Hematopoietic multipotent progenitor cell treated with erythropoietin and hydrocortisone succinate and interleukin-3 and kit ligand, for 17 days (in vitro differentiated cells): ENCODE data around the gene CCDC192.

Experiments
- DNase-seq: peaks from one replicate; pipeline ENCODE4 v3.0.0-alpha.2; 2015; ENCODE audit warnings: low spot score

The CCDC192 gene

DNA sequence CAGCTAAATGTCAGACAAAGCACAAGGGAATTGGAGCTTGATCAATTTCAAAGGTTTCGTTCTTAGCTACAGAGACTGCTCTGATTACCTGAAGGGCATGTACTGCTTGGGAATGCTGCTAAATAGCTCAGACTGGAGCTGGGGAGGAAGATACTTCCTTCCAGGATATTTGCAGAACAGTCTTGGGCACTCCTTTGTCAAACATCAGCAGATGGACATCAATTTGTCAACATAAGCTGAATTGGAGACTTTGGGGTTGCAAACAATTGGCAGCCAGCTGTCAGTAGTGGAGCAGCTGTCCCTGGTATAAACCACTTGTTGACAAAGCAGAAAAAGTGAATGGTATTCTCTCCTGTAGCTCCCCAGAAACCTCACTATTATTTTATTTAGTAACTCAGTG, 182.0 kb downstream of the CCDC192 start:
- DNase-seq = no peak

DNA sequence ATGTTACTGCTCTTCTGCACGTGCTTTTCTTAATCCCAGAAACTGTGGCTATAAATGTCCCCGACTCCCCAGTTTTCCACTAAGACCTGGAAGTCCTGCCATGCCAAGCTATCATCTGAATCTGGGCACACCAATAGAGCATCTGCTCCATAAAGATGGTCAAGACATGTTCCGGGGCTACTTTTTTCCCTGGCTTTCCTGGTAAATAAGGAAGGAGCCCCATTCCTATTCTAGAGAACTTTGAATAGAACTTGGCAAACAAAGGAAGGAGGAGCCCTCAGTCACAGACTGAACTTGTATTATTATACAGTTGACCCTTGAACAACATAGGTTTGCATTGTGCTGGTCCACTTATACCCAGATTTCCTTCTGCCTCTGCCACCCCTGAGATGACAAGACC, 182.9 kb downstream of the CCDC192 start:
- no peak for DNase-seq

DNA sequence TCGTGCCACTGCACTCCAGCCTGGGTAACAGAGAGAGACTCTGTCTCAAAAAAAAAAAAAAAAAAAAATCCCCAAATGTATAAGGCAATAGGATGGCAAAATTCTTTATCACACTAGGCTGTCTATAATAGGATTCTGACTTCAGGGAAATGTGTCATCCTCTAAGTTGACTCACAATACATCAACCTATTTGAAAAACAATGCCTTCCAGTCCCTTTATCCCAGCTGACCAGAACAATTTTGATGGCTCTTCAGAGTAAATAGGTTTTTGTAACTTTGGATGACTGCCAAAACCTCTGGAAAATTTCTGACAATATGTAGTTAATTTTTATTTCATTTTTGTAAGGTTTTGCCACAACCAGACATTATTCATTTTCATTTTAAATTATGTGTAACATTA, 184.1 kb downstream of the CCDC192 start:
- no peak for DNase-seq

- no peak for DNase-seq
Observed at GRCh38 chr5:127891942-127892341, 188.8 kb downstream of the CCDC192 start.

GRCh38 chr5:127892467-127893207, 189.4 kb downstream of the CCDC192 start:
- no peak for DNase-seq

GRCh38 chr5:127893232-127893631, 190.0 kb downstream of the CCDC192 start:
- no peak for DNase-seq

- no peak for DNase-seq
Observed at GRCh38 chr5:127894461-127894860, 191.3 kb downstream of the CCDC192 start.

DNA sequence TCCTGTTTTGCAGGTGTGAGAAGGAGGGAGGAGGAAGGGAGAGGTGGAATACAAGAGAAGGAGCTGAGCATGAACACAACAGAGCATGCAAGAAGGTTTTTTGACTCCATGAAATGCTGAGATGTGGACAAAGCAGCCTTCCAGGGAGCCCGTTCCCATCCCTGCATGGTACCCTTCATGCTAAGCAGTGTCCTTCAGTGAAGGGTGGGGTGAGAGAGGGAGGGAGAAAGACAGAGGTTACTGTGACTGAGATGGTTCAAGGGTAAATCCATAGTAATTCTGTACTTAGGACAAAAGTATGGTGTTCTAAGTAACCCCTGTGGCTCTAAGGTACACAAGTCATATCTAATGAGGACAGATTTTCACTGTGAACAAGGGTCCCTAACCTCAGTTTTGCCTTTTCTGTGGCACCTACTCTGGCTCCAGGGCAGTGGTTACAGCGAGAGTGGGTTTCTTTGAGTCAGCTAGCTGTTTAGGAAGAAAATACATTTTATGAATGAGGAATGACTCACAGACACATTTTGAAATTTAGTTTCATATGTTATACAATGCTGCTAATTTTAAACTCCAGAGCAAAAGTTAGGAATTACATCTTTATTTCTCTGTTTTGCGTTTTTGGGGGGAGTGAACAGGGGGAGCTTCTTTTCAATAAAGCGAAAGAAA, 195.5 kb downstream of the CCDC192 start:
- DNase-seq = no peak

DNA sequence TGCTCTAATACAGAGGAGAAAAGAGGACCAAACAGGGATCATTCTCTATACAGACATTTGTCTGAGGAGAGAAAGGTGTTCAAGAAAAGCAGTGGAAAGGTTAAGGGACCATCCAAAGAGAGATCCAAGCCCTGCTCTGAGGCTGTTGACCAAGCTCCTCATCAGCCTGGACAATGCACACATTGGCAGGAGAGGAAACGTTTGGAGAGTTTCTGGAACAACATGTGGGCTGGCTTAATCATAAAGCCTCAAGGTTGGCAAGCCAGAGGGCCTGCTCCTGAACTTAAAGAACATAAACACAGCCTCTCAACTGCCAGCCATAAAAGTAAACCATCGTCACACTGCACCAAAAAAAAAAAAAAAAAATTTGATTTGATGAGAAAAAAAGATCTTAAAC, 196.0 kb downstream of the CCDC192 start:
- DNase-seq = no peak

DNA sequence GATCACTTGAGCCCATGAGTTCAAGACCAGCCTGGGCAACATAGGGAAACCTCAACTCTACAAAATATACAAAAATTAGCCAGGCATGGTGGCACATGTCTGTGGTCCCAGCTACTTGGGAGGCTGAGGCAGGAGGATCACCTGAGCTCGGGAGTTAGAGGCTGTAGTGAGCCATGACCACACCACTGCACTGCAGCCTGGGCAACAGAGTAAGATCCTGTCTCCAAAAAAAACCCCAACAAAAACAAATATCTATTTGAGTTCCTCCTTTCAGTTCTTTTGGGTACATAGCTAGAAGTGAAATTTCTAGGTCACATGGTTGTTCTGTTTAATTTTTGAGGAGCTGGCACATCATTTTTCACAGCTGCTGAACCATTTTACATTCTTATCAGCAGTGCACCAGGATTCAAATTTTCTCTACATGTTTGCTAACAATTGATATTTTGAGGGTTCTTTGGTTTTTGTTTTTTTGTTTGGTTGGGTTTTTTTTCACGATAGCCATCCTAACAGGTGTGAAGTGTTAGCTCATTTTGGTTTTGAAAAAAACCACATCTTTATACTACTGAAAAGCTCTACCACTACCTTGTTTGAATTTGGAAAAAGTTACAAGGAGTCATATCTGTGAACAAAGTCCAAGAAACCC, 203.5 kb downstream of the CCDC192 start:
- no peak for DNase-seq

DNA sequence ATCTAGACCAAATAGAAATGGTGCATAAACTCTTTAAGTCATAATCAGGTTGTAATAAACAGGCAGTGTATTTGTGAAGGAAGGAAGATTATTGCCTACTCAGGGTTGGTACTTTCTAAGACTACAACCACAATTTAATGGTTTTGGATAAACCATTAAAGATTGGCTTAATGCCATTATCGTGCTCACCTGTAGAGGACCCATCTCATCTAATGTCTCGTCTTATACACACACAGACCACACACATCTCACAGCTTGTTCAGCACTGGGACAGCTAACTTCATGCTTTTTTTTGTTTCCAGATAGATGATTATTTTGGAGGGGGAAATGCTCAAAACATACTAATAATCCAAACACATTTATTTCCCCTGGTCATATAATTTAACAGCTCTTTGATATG, 204.7 kb downstream of the CCDC192 start:
- DNase-seq = no peak

DNA sequence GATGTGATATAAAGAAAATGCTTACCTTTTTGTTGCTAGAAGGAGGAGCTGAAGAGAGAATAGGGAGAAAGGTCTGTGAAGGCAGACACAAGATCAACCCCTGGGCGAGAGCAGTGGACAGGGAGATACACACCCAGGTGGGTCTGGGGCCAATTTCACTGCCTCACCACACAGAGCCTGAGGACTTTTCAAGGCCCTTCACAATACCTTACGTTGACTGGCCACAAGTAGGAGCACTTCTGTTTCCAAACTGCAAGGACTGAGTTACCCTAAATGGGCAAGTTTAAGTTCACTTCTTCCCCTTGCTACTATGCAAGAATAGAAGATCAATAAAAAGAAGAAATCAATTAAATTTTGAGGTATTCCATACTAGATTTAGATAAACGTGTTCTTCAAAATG, 205.9 kb downstream of the CCDC192 start:
- DNase-seq = no peak

GRCh38 chr5:127909821-127910220, 206.6 kb downstream of the CCDC192 start:
- DNase-seq = no peak

DNA sequence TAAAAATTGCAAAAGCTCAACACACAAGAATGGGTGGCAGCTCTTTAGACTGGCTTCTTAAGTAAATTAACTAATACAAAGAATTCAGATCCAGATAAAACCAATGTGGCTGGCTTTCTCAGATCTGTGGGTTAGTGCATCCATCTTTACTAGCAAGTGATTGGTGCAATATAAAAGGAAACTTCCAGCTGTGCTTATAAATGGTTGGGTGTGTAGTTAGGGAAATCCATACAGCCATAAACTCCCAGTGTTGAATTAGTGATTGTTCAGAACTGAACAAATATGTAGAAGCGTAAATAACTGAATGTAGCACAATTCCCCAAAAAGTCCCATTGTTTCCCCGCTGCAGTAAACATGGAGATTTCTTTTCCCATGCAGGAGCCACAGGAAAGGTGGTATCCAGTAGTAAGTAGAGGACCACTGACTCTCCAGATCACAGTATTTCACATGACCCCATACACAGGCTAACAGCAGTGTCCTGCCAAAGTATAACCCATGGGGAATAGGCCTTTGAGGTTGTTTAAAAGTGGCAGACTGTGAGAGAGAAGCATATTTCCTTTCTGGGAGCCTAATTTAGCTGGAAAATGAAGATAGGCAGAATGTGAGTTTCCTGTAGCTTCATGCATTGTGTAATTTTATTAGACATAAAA, 207.2 kb downstream of the CCDC192 start:
- DNase-seq = no peak

DNA sequence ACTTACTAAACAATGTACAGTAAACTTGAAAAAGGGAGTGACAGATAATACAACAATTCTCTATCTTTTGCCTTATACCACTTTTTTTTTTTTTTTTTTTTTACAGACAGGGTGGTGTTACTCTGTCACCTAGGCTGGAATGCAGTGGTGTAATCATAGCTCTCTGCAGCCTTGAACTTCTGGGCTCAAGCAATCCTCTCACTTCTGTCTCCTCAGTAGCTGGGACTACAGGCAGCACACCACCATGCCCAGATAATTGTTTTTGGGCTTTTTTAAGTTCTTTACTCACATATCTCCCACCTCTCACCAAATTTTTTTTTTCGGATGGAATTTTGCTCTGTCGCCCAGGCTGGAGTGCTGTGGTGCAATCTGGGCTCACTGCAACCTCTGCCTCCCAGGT, 208.4 kb downstream of the CCDC192 start:
- no peak for DNase-seq

DNA sequence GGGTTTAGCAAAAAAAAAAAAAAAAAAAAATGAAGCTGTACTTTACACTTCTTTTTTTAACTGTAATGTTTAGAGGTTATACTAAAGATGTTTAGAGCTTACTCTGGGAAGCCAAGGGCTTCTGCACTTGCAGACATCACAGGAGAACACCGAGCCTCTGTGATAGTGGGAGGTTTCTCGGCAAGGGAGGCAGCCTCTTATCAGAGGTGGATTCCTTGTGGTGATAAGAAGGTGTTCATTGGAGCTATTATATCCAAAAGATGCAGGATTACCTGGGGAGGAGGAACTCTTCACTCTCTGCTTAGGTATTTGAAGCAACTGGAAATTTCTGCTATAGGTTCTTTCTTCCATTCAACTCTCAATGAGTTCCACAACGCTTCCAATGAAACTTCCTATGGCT, 209.2 kb downstream of the CCDC192 start:
- DNase-seq = no peak

DNA sequence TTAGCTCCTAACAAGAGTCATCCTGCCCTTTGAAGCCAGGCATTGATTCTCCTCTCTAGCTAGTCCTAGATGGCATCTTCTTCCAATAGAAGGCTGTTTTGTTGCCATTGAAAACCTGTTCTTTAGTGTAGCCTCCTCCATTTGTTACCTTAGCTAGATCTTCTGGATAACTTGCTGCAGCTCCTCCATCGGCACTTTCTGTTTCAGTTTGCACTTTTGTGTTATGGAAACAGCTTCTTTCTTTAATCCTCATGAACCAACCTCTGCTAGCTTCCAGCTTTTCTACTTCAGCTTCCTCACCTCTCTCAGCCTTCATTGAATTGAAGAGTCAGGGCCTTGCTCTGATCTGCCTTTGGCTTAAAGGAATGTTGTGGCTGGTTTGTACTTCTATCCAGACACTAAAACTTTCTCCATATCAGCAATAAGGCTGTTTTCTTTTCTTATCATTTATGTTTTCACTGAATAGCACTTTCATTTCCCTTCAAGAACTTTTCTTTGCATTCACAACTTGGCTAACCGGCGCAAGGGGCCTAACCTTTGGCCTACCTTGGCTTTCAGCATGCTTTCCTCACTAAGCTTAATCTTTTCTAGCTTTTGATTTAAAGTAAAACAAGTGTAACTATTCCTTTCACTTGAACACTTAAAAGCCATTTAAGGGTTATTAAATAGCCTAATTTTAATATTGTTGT, 213.8 kb downstream of the CCDC192 start:
- no peak for DNase-seq

DNA sequence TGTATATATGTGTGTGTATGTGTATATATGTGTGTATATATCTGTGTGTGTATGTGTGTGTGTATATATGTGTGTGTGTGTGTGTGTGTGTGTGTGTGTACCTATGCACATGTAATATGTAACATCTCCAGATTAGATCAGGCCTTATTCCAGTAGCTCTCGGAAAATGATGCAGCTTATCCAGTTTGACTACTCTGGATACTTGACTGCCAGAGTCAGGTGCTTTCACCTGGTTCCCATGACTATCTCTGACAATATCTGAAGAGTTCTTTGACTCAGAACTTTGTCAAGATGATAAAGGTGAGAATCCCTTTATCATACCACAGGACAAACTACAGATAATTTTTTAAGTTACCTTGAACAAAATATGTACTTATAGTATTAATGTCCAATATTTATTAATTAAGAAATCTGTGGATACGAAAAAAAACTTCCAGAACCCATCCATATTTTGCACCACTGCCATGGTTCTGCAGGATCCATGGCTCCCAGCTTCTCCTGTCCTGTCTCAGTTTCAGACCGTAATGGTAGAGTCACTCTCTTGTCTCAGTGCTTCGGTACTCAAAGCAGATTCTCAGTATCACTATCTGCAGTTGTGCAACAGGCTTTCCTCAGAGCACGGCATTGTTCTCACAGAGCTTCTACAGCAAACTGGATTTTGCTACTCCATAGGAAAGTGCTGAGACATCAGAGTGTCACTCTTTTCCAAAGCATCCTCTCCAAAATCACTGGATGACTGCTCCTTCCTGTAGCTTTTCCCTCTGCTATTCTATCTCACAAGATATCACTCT, 216.0 kb downstream of the CCDC192 start:
- DNase-seq = no peak

DNA sequence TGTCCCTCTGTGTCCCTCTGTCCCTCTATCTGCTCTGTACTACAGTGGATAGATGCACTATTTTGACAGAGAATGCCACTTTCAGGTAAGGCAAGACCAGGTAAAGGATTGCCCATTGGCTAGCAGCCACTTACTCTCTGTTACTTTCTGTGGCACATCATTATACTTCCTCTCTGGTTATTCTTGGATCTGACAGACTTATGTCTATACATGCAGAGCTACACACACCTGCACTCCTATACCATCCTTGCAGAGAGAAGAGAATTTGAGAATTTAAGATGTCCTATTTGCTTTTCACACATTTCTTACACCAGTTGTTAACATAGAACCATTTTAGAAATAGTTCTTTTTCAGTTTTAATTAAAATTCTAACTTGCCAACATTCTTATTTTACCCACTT, 216.6 kb downstream of the CCDC192 start:
- no peak for DNase-seq

- DNase-seq = no peak
Observed at GRCh38 chr5:127920936-127921335, 217.7 kb downstream of the CCDC192 start.

DNA sequence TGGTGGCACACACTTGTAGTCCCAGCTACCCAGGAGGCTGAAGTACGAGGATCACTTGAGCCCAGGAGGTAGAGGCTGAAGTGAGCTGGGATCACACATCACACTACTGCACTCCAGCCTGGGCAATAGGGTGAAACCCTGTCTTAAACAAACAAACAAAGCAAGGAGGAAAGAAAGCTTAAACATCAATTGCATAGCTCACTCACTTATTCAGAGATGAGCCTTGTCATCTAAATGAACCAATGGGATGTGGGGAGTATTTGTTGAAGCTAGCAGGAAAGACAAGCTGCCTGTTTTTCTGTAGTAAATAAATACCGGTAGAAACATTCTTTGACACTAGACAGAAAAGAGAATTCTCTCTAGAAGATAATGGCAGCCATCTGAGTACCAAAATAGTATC, 219.4 kb downstream of the CCDC192 start:
- no peak for DNase-seq
